Ishikawa (cell line): ENCODE data around the gene ADGRL3.

Source experiments
- CEBPB ChIP-seq: IDR thresholded peaks from 2 replicates; pipeline ENCODE4 v1.6.1; 2012
- CREB1 ChIP-seq: IDR thresholded peaks from 2 replicates; pipeline ENCODE4 v1.6.1; 2012; ENCODE audit warnings: low read depth
- EGR1 ChIP-seq: IDR thresholded peaks from 2 replicates; pipeline ENCODE4 v1.6.1; 2012
- EP300 ChIP-seq: IDR thresholded peaks from 2 replicates; pipeline ENCODE4 v1.6.1; 2012; ENCODE audit warnings: borderline replicate concordance
- FOXM1 ChIP-seq: IDR thresholded peaks from 2 replicates; pipeline ENCODE4 v1.6.1; 2012; ENCODE audit warnings: low read depth, borderline replicate concordance
- MAX ChIP-seq: IDR thresholded peaks from 2 replicates; pipeline ENCODE4 v1.6.1; 2012
- NFIC ChIP-seq: IDR thresholded peaks from 2 replicates; pipeline ENCODE4 v1.6.1; 2012
- RAD21 ChIP-seq: IDR thresholded peaks from 2 replicates; pipeline ENCODE4 v1.6.1; 2012; ENCODE audit warnings: low read depth
- REST ChIP-seq: IDR thresholded peaks from 2 replicates; pipeline ENCODE4 v1.6.1; 2012; ENCODE audit warnings: low read depth, mild to moderate bottlenecking
- TAF1 ChIP-seq: IDR thresholded peaks from 2 replicates; pipeline ENCODE4 v1.6.1; 2012; ENCODE audit warnings: low read depth, mild to moderate bottlenecking
- TCF12 ChIP-seq: IDR thresholded peaks from 2 replicates; pipeline ENCODE4 v1.6.1; 2012; ENCODE audit warnings: low read depth
- TEAD4 ChIP-seq: IDR thresholded peaks from 2 replicates; pipeline ENCODE4 v1.6.1; 2012
- USF1 ChIP-seq: IDR thresholded peaks from 2 replicates; pipeline ENCODE4 v1.6.1; 2012
- YY1 ChIP-seq: IDR thresholded peaks from 2 replicates; pipeline ENCODE4 v1.6.1; 2012; ENCODE audit warnings: low read depth
- ZBTB7A ChIP-seq: IDR thresholded peaks from 2 replicates; pipeline ENCODE4 v1.6.1; 2012; ENCODE audit warnings: low read depth

ADGRL3 gene

DNA sequence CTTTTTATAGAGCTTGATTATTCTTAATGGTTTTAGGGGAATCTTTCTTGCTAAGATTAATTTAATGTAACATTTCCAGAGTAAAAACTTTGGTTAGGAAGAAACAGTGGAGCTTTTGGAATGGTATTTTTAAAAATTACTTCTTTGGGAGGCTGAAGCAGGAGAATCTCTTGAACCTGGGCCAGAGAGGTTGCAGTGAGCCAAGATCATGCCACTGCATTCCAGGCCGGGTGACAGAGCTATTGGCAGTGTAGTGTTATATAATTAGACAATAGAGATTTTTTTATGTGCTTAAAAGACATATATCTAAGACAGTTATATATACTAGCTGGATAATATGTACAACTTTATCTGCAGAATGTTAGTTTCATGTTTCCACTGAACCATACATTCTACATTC lies 585.6 kb downstream of the ADGRL3 start:
- no peak for TF ChIP-seq CEBPB
- no peak for TF ChIP-seq CREB1

GRCh38 chr4:61786211-61786610 lies 586.1 kb downstream of the ADGRL3 start:
- no peak for TF ChIP-seq CREB1
- TF ChIP-seq YY1 = no peak
- TF ChIP-seq NFIC = no peak
- no peak for TF ChIP-seq ZBTB7A
- no peak for TF ChIP-seq RAD21
- no peak for TF ChIP-seq EGR1

- no peak for TF ChIP-seq CEBPB
- no peak for TF ChIP-seq MAX
- no peak for TF ChIP-seq TEAD4
- TF ChIP-seq RAD21 = no peak
- TF ChIP-seq EP300 = no peak
- no peak for TF ChIP-seq USF1
- TF ChIP-seq REST = no peak
- no peak for TF ChIP-seq TCF12
These were observed 595.9 kb downstream of the ADGRL3 start for GRCh38 chr4:61795998-61796397.

DNA sequence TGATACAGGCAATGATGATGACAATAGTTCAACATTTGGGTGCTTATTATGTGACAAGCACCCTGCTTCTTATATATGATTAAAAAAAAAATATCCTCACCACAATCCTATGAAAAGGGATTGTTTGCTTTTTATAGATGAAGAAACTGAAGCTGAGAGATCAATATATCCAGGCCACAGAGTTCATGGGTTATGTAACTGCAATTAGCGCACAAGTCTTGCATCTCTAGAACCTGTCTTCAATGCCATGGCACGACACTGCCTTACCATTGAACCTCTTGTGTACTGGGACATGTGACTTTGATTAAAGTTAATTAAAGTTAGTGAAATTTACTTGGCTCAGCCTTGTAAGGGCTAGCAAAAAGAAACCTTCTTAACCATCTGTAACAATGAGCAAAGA lies 599.7 kb downstream of the ADGRL3 start:
- TF ChIP-seq TAF1 = no peak
- TF ChIP-seq FOXM1 = no peak
- no peak for TF ChIP-seq CREB1
- TF ChIP-seq CEBPB = no peak
- TF ChIP-seq ZBTB7A = no peak
- no peak for TF ChIP-seq NFIC
- TF ChIP-seq TEAD4 = no peak
- TF ChIP-seq RAD21 = no peak
- TF ChIP-seq YY1 = no peak
- TF ChIP-seq MAX = no peak
- no peak for TF ChIP-seq EGR1
- no peak for TF ChIP-seq TCF12
- TF ChIP-seq USF1 = no peak
- TF ChIP-seq EP300 = no peak
- TF ChIP-seq REST = no peak

GRCh38 chr4:61805227-61805626 lies 605.1 kb downstream of the ADGRL3 start:
- TF ChIP-seq REST (no peak), RAD21 (no peak), FOXM1 (no peak), YY1 (no peak), USF1 (no peak), TCF12 (no peak), TAF1 (no peak), TEAD4 (no peak)
